HepG2 (cell line): ENCODE results near the gene SHC1. TPM values are rescaled to one million over a fixed set of nuclear protein-coding genes. Genes with fewer than 3 reads are reported as not detected.

Source experiments
- GABPA ChIP-seq, 2 experiments: IDR thresholded peaks; 2 replicates each; pipeline ENCODE4 v1.6.1; 2011 to 2016; ENCODE audit warnings: low read depth in 2 of 2, low read length in 1 of 2, missing biosample characterization in 1 of 2, missing genetic modification characterization in 1 of 2
- GATAD2A ChIP-seq: IDR thresholded peaks from 2 replicates; pipeline ENCODE4 v1.6.1; 2016
- GLI4 ChIP-seq: sonication (generic); formaldehyde crosslinking; IDR thresholded peaks from 2 replicates; pipeline ENCODE4 v1.5.1; 2020; ENCODE audit warnings: missing genetic modification reagents, mild to moderate bottlenecking, moderate library complexity, borderline replicate concordance
- KDM4B ChIP-seq: sonication (generic); formaldehyde crosslinking; IDR thresholded peaks from 2 replicates; pipeline ENCODE4 v1.4.0; 2020; ENCODE audit warnings: missing genetic modification reagents
- KLF11 ChIP-seq: IDR thresholded peaks from 2 replicates; pipeline ENCODE4 v1.6.1; 2016; ENCODE audit warnings: missing compliant biosample characterization
- MIXL1 ChIP-seq: IDR thresholded peaks from 2 replicates; pipeline ENCODE4 v1.6.1; 2016
- NR0B2 ChIP-seq: sonication (generic); formaldehyde crosslinking; IDR thresholded peaks from 2 replicates; pipeline ENCODE4 v1.4.0; 2020; ENCODE audit warnings: mild to moderate bottlenecking, missing genetic modification reagents
- REST ChIP-seq, 2 experiments: IDR thresholded peaks; 2 replicates each; pipeline ENCODE4 v1.6.1; 2011 to 2012; ENCODE audit warnings: low read length in 2 of 2, borderline replicate concordance in 1 of 2, low read depth in 1 of 2, mild to moderate bottlenecking in 1 of 2, moderate library complexity in 1 of 2
- SMAD1 ChIP-seq: sonication (generic); formaldehyde crosslinking; IDR thresholded peaks from 2 replicates; pipeline ENCODE4 v1.4.0; 2020; ENCODE audit warnings: missing genetic modification reagents, low read depth, mild to moderate bottlenecking, borderline replicate concordance
- SNAPC4 ChIP-seq: sonication (generic); formaldehyde crosslinking; IDR thresholded peaks from 2 replicates; pipeline ENCODE4 v1.4.0; 2020; ENCODE audit warnings: mild to moderate bottlenecking, missing genetic modification reagents
- ZFAT ChIP-seq: sonication (generic); formaldehyde crosslinking; conservative IDR thresholded peaks from 2 replicates; pipeline ENCODE4 v1.8.1; 2023; ENCODE audit warnings: missing genetic modification reagents, inconsistent platforms
- ZNF225 ChIP-seq: sonication (generic); formaldehyde crosslinking; IDR thresholded peaks from 2 replicates; pipeline ENCODE4 v1.4.0; 2020; ENCODE audit warnings: mild to moderate bottlenecking, missing genetic modification reagents
- ZNF572 ChIP-seq: sonication (generic); formaldehyde crosslinking; IDR thresholded peaks from 2 replicates; pipeline ENCODE4 v1.5.1; 2020; ENCODE audit warnings: mild to moderate bottlenecking, missing genetic modification reagents
- polyA plus RNA-seq, 8 experiments: library from polyadenylated mRNA; depleted of rRNA in 3 of 8; stranded (reverse) in 7 of 8; unstranded in 1 of 8; fragments of >200 nt; fragmentation: Illumina TruSeq in 4 of 8; extraction: Trizol in 4 of 8; gene quantifications; 2 replicates each; pipeline versions ENCODE4 v1.2.1 to v1.2.3, GENCODE V29; 2011 to 2016; ENCODE audit warnings: low read depth in 4 of 8, missing spikeins in 1 of 8, mixed read lengths in 1 of 8; ENCODE audit not compliant: insufficient read depth in 1 of 8
- total RNA-seq, 5 experiments: library from RNA; depleted of rRNA; stranded (reverse); fragments of >200 nt; fragmentation: Illumina TruSeq; extraction: Trizol; gene quantifications; 2 replicates each; pipeline ENCODE4 v1.2.3, GENCODE V29; 2016; ENCODE audit warnings: low read depth in 1 of 5
- TF ChIP-seq, protein P1 (sequence below): IDR thresholded peaks from 2 replicates; pipeline ENCODE4 v1.6.1; 2016
- TF ChIP-seq, protein P2 (sequence below): sonication (generic); formaldehyde crosslinking; IDR thresholded peaks from 2 replicates; pipeline ENCODE4 v1.5.0; 2020; ENCODE audit warnings: missing genetic modification reagents
- TF ChIP-seq, protein P3 (sequence below): sonication (generic); formaldehyde crosslinking; IDR thresholded peaks from 2 replicates; pipeline ENCODE4 v1.5.1; 2020; ENCODE audit warnings: missing genetic modification reagents, mild to moderate bottlenecking, borderline replicate concordance

SHC1 gene
- total and polyA plus RNA-seq, 2 of the 13 experiments (the other 11 are each of a cell fraction or from before 2014, with no cell fraction given) = 52.0 to 137 TPM

DNA sequence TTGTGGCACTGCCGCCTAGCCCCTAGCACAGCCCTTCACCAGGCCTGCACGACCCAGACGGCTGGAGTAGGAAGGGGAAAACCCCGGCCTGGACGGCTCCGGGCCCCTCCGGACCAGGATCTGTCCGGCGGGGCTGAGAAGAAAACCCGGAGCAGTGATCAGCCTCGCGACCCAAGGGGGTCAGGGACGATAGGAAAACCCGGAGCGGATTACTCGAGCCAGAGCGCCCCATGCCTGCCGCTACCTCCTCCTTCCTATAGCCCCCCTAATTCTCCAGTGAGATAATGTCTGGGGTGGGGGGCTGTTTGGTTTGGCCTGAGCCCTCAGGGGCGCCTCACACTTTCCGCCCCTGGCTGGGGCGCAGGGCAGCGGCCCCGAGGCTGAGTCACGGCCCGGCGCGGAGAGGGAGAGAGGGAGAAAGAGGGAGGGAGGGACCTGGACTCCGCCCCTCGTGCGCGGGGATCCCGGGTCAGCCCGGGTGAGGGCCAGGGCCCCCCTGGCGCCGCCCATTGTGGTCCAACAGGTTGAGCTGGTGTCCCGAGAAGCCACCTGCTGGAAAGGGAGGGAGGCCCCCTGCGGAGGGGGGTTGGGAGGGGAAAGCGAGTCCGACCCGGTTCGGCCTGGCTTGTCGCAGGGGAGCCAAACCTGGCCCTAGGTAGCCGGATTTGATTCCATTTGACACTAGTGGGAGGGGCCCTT lies 30.3 kb upstream of the SHC1 start (continued):
- no peak; a peak in 1 of 4 replicates for TF ChIP-seq REST (IDR thresholded peaks at IDR 0.05; ENCODE audit: borderline replicate concordance in 1 of 2, low read depth in 1 of 2, low read length in 2 of 2)
- TF ChIP-seq GLI4 (CRISPR knock-in tag) = no peak
- TF ChIP-seq ZNF572 (CRISPR knock-in tag) = no peak
- no peak for TF ChIP-seq ZFAT (CRISPR knock-in tag)
- TF ChIP-seq GABPA (IDR thresholded peaks at IDR 0.05; ENCODE audit: low read depth, low read length) = peak; percentile 17; the same call in 1 of the 2 replicates
- peak; percentile 66 for TF ChIP-seq GABPA (CRISPR knock-in tag; IDR thresholded peaks at IDR 0.05; ENCODE audit: low read depth)
- peak; percentile 70; the same call in 1 of the 2 replicates for TF ChIP-seq SMAD1 (CRISPR knock-in tag)
- TF ChIP-seq KLF11 (CRISPR knock-in tag) = no peak
- TF ChIP-seq, protein P1, sequence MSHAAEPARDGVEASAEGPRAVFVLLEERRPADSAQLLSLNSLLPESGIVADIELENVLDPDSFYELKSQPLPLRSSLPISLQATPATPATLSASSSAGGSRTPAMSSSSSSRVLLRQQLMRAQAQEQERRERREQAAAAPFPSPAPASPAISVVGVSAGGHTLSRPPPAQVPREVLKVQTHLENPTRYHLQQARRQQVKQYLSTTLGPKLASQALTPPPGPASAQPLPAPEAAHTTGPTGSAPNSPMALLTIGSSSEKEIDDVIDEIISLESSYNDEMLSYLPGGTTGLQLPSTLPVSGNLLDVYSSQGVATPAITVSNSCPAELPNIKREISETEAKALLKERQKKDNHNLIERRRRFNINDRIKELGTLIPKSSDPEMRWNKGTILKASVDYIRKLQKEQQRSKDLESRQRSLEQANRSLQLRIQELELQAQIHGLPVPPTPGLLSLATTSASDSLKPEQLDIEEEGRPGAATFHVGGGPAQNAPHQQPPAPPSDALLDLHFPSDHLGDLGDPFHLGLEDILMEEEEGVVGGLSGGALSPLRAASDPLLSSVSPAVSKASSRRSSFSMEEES (CRISPR knock-in tag) = 0 out of 2 replicates have a peak, but pooled peaks have one; percentile 41
- TF ChIP-seq MIXL1 (CRISPR knock-in tag) = peak; percentile 75; the same call in 1 of the 2 replicates
- TF ChIP-seq NR0B2 (CRISPR knock-in tag) = no peak; the same call in 1 of the 2 replicates
- peak; percentile 77 for TF ChIP-seq GATAD2A (CRISPR knock-in tag)
- TF ChIP-seq, protein P2, sequence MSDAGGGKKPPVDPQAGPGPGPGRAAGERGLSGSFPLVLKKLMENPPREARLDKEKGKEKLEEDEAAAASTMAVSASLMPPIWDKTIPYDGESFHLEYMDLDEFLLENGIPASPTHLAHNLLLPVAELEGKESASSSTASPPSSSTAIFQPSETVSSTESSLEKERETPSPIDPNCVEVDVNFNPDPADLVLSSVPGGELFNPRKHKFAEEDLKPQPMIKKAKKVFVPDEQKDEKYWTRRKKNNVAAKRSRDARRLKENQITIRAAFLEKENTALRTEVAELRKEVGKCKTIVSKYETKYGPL (CRISPR knock-in tag) = no peak
- no peak; the same call in 1 of the 2 replicates for TF ChIP-seq ZNF225
- 0 out of 2 replicates have a peak, but pooled peaks have one; percentile 53 for TF ChIP-seq SNAPC4
- TF ChIP-seq, protein P3, sequence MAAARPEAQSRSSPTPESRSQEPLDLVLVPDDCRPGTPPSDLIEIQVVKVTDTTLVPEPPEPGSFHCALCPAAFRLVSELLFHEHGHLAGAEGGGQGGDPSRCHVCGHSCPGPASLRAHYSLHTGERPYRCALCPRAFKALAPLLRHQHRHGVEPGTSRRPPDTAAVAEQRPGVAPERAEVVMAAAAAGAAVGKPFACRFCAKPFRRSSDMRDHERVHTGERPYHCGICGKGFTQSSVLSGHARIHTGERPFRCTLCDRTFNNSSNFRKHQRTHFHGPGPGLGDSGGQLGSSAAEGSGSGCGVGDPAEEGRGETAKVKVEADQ (CRISPR knock-in tag) = no peak
- 0 out of 2 replicates have a peak, but pooled peaks have one; percentile 64 for TF ChIP-seq KDM4B (CRISPR knock-in tag)
